HS-27A (cell line): ENCODE measurements around the gene RRP8.

ENCODE experiments used
- DNase-seq: peaks from one replicate; pipeline ENCODE4 v3.0.0-alpha.2; 2012; ENCODE audit warnings: low read depth, missing footprints

The RRP8 gene

GRCh38 chr11:6617315-6617781 is 13.9 kb upstream of the RRP8 start:
- no peak for DNase-seq

DNA sequence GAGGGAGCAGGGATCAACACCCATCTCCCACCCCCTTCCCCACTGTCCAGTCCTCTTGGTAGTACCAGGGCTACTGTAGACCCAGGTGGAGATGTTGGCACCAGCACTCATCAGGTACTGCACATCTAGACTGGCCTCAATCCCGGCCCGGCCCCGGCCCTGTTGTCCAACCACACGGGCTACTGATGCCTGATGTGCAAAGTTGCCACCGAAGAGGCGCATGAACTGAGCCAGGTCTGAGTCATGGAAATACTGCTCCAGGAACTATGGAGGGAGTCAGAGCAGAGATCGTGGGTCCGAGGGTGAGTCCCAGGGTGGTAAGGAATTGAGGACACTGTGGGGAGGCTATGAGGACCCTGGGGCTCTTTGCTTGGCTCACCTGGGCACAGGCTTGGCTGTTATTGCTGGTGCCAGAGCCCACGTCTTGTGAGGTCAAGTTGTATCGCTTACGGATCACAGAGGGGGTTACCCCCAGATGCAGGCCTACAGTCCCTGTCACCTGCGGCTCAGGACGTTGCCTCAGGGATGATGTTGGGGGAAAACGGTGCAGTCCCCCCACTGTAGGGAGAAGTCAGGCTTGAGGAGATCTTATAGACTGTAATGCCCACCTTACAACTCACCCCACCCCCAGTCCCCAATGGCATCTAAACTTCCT is 13.3 kb upstream of the RRP8 start:
- DNase-seq: no peak

DNA sequence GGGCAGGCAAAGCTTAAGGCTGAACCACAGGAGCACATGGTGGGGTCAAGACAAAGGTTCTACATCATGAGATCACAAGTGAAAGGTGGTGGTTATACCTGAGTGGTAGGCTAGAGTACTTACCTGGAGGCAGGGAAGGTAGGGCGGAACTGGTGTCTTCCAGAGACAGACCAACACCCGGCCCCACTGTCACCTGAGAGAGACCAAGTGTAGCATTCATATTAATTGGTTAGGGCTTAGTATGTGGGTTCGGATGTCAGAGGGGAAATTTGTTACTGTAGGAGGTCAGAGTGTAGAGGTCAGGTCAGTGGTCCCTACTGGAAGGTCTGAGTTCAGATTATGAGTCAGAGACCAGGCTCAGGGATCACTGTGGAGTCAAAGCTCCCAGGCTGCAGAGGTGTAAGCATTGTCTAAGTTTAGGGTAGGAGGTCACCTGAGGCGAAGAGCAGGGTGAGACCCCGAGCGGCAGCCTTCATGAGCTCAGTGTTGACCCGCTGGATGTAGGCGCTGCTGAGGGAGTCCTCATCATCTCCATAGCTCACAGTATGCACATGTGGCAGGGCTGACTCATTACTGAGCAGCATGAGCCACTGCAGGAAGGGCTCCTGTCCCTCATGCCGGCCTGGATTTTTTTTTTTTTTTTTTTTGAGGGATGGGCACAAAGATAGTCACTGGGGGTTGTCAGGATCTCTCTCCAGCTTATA is 12.6 kb upstream of the RRP8 start:
- DNase-seq: no peak

DNA sequence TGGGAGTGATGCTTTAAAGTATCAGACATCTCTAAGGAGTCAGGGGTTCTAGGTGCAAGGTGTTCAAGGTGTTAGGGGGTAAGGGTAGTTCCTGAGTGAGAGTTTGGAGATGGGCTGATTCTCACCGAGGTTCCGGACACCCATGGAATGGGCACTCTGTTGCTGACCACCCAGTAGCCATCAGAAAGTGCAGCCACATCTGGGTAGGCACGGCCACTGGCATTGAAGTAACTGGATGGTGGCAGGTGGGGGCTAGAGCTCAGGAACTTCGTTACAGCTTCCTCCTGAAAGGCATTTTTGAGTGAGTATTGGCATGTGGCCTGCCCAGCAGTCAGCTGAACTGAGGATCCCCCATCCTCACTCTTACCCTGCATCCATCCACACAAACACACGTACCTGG is 11.6 kb upstream of the RRP8 start:
- no peak for DNase-seq

GRCh38 chr11:6614446-6614845 is 11.0 kb upstream of the RRP8 start:
- no peak for DNase-seq

DNA sequence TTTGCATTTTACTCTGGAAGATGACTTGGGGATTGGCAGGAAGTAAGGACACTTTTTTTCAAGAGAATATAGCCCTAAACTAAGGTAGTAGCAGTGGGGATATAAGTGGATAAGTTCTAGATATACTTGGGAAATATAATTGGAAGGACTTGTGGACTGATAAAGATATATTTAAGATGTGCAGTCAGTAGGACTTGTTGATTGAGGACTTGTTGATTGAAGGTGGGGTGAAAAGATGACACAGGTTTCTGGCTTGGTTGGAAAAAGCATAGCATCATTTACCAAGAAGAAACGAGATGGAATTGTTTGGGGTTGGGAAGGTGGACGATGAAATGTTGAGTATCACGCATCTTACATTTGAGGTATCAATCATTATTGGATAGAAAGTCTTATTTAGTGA is 10.1 kb upstream of the RRP8 start:
- DNase-seq: no peak

DNA sequence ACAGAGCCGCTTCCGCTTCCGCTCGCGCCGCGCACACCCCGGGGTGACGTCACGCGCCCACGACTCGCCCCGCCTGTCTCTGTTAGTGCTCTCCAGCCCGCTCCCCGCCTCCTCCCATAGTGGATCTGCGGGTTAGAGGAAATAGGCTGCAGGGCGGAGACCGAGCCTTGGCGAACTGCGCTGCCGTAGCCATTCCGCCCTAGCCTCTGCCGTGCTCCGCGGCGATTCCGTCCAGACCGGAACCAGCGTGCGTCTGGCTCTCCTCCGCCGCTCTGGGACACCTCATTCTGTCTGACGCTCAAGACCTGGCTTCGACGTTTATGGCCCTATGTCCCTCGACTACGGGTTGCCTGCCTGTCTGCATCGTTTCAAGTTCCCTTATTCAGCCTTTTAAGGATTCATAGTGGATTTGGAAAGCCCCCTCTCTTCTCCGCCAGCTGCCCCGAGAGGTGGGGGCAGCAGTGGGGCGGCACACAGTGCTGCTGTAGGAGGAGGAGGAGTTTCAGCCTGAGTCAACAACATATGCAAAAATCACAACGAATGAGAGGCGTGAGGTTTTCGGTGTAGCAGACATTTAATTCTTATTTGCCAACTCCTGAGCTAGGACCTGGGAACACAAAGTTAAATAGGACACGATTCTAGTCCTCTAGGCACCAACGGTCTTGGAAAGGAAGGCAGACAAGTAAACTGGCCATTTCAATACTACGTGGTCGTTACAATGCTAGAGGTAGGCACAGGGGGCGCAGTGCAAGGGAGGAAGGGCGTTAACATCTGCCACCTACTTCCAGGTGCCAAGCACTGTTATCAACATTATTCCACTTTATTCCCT is 9.0 kb upstream of the RRP8 start, which contains the start of gene TAF10:
Gene TAF10, minus strand, starts transcription at position 4 of the 829 bp plus-strand sequence. CDS start 27 bp downstream, outside the sequence.
- DNase-seq: peak; percentile 77

- DNase-seq: no peak
Observed at GRCh38 chr11:6611963-6612212, 8.5 kb upstream of the RRP8 start.

- DNase-seq: no peak
Observed at GRCh38 chr11:6611092-6611962, 7.9 kb upstream of the RRP8 start.

- DNase-seq: no peak
Observed at GRCh38 chr11:6610591-6610990, 7.2 kb upstream of the RRP8 start.

DNA sequence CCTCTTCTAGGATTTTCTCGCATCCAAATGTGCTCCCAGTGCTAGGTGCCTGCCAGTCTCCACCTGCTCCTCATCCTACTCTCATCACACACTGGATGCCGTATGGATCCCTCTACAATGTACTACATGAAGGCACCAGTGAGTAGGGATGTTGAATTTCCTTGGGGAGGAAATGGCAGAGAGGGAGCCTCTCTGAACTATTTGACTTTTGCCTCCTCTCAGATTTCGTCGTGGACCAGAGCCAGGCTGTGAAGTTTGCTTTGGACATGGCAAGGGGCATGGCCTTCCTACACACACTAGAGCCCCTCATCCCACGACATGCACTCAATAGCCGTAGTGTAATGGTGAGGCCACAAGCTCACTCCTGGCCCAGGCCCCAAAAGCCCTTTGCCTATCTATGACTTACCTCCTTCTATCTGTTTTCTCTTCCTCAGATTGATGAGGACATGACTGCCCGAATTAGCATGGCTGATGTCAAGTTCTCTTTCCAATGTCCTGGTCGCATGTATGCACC is 6.1 kb upstream of the RRP8 start:
- no peak for DNase-seq

GRCh38 chr11:6608726-6609501 is 5.5 kb upstream of the RRP8 start:
- DNase-seq: no peak

DNA sequence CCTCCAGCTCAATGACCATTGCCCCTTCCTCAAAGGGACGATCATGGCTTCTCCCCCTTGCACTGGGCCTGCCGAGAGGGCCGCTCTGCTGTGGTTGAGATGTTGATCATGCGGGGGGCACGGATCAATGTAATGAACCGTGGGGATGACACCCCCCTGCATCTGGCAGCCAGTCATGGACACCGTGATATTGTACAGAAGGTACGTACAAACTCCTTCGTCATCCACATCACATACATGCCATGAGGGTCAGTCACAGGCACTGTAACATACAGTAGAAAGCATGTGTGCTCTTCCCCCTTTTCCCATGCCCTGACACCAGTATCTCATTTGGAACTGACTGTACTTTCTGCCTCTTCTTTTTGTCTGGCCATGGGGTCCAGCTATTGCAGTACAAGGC is 4.6 kb upstream of the RRP8 start:
- no peak for DNase-seq

DNA sequence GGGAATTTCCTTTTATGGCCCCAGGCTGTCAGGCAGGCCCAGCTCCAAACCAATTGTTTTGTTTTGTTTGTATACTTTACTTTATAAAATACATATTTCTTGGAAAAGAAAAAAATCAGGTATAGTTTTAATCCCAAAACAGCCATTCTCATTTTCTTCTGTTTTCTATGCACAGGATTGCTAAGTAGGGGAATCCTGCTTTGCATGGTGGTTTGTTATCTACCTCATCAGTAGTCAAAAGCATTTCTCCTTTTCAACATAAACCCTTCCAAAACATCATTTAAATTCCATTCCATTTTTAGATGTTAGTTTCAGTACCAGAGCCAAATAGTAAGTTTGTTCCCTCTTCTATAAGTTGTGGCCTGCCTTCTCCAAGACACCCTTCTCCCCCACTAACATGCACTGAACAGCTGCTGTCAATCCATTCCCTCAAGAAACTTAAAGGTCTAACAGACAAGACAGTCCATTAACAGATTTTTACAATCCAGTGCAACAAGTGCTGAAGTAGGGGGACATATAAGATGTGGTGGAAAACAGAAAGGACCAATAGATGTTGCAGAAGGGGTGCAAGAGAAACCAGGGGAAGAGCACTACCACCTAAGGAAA is 3.9 kb upstream of the RRP8 start:
- DNase-seq: no peak

DNA sequence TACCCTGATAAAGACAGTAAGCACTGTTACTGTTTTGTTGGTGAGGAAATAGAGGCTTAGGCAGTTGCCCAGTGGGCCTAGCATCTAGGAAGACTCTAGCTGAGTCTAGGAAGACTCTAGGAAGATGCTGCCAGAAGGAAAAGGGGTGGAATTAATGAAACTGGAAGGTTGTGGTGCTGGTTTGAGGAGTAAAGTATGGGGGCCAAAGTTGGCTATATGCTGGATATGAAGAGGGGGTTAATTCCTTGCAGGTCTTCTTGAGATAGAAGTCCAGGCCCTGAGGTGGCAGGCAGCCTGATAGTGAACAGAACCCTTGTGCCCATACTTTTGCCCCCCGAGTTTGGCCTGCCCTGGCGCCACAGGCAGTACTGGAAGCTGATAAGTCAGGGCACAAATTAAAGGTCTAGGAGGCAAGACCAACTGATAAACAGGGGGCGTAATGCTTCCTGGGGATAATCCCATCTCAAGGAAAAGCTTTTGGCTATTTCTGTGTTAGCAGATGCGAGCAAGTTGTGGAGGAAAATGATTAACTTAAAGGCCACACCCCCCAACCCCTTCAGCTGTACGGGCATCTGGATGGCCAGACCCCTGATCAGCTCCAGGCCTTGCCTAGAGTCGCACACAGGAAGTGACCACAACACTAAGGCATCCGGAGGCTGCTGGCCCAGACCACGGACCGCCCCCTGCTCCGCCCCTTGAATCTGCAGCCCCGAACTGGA is 3.2 kb upstream of the RRP8 start:
- peak; percentile 85 for DNase-seq

- no peak for DNase-seq
Observed at GRCh38 chr11:6604790-6605189, 1.4 kb upstream of the RRP8 start.

- DNase-seq: peak; percentile 50
Observed at GRCh38 chr11:6604081-6604626, 738 bp upstream of the RRP8 start.

DNA sequence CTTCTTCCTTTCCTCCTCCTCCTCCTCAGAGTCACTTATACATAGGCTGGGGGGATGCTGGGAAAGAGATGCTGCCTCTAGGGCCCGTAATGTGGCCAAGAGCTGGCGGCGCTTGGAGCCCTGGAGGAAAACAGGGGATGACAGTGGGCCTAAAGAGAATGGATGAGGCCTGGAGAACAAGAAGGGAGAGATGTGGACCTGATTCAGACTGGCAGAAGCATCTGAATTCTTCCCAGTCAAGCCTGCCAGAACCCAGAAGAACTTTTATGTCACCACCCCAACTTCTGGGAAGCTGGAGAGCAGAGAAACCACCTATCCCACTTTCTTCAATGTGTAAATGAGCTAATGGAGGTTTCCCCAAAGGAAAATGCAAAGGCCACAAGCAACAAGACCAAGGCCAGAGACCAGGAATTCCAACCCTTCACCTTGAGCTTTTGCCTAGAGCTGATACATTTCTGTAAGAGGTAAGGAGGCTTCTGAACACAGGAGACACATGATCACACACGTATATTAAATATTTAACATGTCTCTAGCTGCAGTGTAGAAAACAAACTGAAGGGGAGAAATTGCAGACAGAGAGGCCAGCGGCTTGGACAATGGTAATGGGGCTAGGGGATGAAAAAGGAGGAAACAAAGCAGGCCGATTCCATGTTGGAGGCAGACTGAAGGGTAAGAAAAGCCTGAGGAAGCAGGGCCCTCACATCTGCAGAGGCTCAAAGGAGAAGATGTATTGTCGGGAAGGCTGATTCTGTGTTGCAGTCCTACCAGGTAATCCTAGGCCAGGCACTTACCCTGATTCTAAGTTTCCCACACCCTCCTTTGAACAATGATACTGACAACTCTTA is 1.1 kb downstream of the RRP8 start:
- DNase-seq: no peak

DNA sequence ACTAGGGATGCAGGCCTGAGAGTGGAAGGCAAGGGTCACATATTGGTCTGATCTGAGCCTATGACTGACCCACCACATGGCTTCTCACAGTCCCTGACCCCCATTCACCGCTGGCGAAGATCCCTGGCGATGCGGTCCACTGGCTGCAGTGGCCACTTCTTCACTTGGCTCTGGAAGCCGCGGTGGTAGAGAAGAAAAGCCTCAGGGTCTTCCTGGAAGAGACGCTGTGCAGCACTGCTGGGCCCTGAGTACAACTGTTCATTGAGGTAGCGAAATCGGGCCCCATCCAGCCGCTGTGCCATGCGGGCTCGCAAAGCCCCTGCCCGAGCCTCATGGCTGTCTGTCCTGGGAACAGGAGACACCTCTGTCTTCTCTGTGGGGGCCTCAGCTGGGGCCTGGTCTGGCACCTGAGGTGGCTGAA is 2.4 kb downstream of the RRP8 start:
- DNase-seq: no peak
